ENCODE results near the gene MED13. TPM values are rescaled to one million over a fixed set of nuclear protein-coding genes. Genes with fewer than 3 reads are reported as not detected.
"Not testable (repeated sequence)": the region's sequence is repeated elsewhere in the genome, so short reads cannot be mapped to it uniquely, and the experiment has no call there.

The MED13 gene
- total and polyA plus RNA-seq, 5 donors: 6.6 to 49.8 (median 33.1) TPM

GRCh38 chr17:61904094-61904710, 160.9 kb downstream of the MED13 start:
- no peak overlapping the region for H3K27ac ChIP-seq (ENCODE audit: low read length)
- intact Hi-C loops (cut with DNase I): no loop called here
- no peaks in the 10 kb centered on the region for H3K4me1 ChIP-seq (ENCODE audit: control insufficient read depth, insufficient read depth, low read length)

GRCh38 chr17:61903251-61903650, 161.8 kb downstream of the MED13 start:
- 99% methylated on average over 3 of the region's 3 CpGs for WGBS
- Histone ChIP-seq H3K9me3 (ENCODE audit: control insufficient read depth, low read length) (no peaks in the 10 kb centered on the region), H3K27ac (ENCODE audit: low read length) (no peak overlapping the region), H3K4me1 (ENCODE audit: control insufficient read depth, insufficient read depth, low read length) (no peaks in the 10 kb centered on the region), H3K27me3 (ENCODE audit: control insufficient read depth, insufficient read depth) (no peaks in the 10 kb centered on the region), H3K4me3 (ENCODE audit: low read length) (no peak overlapping the region)
- intact Hi-C loops (cut with DNase I): no loop called here
- DNase-seq (no peak), ATAC-seq (no peak)

More at GRCh38 chr17:61904094-61904710, 160.9 kb downstream of the MED13 start:
- Histone ChIP-seq H3K4me3 (ENCODE audit: low read length) (no peak overlapping the region), H3K9me3 (ENCODE audit: control insufficient read depth, low read length) (no peaks in the 10 kb centered on the region), H3K27me3 (ENCODE audit: control insufficient read depth, insufficient read depth) (no peaks in the 10 kb centered on the region)
- 86% methylated on average over 5 of the region's 5 CpGs for WGBS
- ATAC-seq (no peak), DNase-seq (peak in 1 of 3 donors; percentile 20)

- Histone ChIP-seq H3K27me3 (ENCODE audit: control insufficient read depth, insufficient read depth) (no peaks in the 10 kb centered on the region), H3K27ac (ENCODE audit: low read length) (no peak overlapping the region), H3K9me3 (ENCODE audit: control insufficient read depth, low read length) (no peaks in the 10 kb centered on the region), H3K4me3 (ENCODE audit: low read length) (no peak overlapping the region), H3K4me1 (ENCODE audit: control insufficient read depth, insufficient read depth, low read length) (no peaks in the 10 kb centered on the region)
- 96% methylated on average over 2 of the region's 2 CpGs for WGBS
- DNase-seq: no peak
- no peak for ATAC-seq
- intact Hi-C loops (cut with DNase I): no loop called here
Observed at GRCh38 chr17:61897548-61898180, 167.4 kb downstream of the MED13 start.

GRCh38 chr17:61895391-61895790, 169.7 kb downstream of the MED13 start:
- Histone ChIP-seq H3K9me3 (ENCODE audit: control insufficient read depth, low read length) (no peaks in the 10 kb centered on the region), H3K4me1 (ENCODE audit: control insufficient read depth, insufficient read depth, low read length) (no peaks in the 10 kb centered on the region), H3K4me3 (ENCODE audit: low read length) (no peak overlapping the region), H3K27me3 (ENCODE audit: control insufficient read depth, insufficient read depth) (no peaks in the 10 kb centered on the region), H3K27ac (ENCODE audit: low read length) (no peak overlapping the region)
- no peak for ATAC-seq
- intact Hi-C loops (cut with DNase I): no loop called here
- 56% methylated on average over 2 of the region's 2 CpGs for WGBS
- no peak for DNase-seq

- H3K27me3 ChIP-seq (ENCODE audit: control insufficient read depth, insufficient read depth); ATAC-seq; DNase-seq; intact Hi-C loops (cut with DNase I); H3K9me3 ChIP-seq (ENCODE audit: control insufficient read depth, low read length); H3K4me3 ChIP-seq (ENCODE audit: low read length); H3K4me1 ChIP-seq (ENCODE audit: control insufficient read depth, insufficient read depth, low read length); H3K27ac ChIP-seq (ENCODE audit: low read length): not testable (repeated sequence)
- 84% methylated on average over 5 of the region's 5 CpGs for WGBS
Observed at GRCh38 chr17:61894310-61894709, 170.8 kb downstream of the MED13 start.

Other genes with a start within 250 kb of the MED13 start
- under 1 TPM in 3 of 4 donors, not detected in 1; 0.11 to 0.41 (median 0.29) TPM for gene BRIP1, start 201.8 kb downstream of the MED13 start, total RNA-seq
- 0.05 TPM for gene BRIP1, start 201.8 kb downstream of the MED13 start, polyA plus RNA-seq
- gene INTS2, start 137.3 kb downstream of the MED13 start, total RNA-seq: 10 to 100 TPM in 3 of 4 donors, 1 to 10 TPM in 1; 9.2 to 11.6 (median 10.6) TPM
- 2.8 TPM for gene INTS2, start 137.3 kb downstream of the MED13 start, polyA plus RNA-seq

Measured in right cardiac atrium (tissue), 5 donors.